Hippocampal formation (tissue), 2 donors: ENCODE results near the gene DAAM1.

Source experiments
- DNase-seq, 2 donors: peaks; one replicate each; lab custom pipeline; 2025; lab: John Stamatoyannopoulos, UW

The DAAM1 gene

GRCh38 chr14:59341858-59342477 is 153.5 kb downstream of the DAAM1 start:
- no peak for DNase-seq

DNA sequence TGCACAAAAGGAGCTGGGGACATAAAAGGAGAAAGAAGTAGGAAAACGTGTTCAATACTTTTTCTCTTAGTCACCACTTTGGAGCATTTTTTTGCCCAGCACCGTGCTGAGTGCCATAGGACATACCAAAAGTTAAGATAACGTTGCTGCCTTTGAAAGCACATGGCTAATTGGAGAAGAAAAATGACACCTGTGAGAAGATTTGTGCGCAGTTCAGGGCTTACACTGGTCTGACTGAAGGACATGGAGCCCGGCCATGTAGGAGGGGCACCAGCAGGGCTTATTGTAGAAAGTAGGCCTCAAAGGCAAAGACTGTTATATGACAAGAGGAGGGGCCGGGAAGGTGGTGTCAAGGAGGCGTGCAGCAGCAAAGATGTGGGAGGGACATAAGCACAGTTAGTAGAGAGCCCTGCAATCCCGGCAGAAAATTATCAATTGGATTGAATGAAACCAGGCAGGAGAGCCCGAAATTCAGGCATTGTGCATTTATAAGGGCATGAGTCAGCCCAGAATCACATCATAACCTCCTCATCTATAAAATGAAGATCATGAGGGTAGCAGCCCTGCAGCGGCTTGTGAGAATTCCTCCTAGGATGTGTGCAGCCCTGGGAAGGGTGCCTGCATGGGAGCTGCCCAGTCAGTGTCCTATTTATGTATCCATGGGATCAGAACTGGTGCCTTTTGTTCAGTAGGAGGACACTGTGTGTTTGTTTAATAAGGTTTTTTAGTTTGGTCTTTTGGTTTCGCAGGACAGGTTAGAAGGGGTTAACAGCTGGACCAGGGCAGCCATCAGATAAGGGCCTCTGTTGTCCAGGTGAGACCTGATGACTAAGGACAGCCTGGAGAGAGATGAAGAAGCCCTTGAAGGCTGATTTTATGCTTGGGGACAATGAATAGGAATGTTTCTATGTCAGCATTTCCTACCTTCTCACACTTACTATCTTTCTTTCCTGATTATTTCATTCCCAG is 154.3 kb downstream of the DAAM1 start:
- no peak for DNase-seq

DNA sequence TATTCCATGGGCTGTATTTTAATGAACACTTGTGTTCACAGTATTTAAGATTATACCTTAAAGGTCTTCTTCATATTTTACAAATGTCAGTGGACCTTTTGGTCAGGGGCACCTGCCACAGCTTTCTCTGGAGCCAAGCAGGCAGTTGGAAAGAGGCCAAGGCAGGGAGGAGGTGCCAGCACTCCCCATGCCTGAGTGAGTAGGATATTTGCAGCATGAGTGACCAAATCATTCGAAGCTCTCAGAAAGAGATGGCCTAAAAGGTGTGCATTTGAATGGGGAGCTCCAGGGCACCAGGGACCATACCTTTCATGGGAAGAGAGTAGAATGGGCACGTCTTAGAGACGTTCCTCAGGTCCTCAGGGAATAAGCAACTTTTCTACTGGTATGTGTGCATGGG is 155.1 kb downstream of the DAAM1 start:
- DNase-seq = no peak

- no peak for DNase-seq
Observed at GRCh38 chr14:59344016-59344415, 155.5 kb downstream of the DAAM1 start.

GRCh38 chr14:59344691-59345455 is 156.4 kb downstream of the DAAM1 start:
- no peak for DNase-seq

DNA sequence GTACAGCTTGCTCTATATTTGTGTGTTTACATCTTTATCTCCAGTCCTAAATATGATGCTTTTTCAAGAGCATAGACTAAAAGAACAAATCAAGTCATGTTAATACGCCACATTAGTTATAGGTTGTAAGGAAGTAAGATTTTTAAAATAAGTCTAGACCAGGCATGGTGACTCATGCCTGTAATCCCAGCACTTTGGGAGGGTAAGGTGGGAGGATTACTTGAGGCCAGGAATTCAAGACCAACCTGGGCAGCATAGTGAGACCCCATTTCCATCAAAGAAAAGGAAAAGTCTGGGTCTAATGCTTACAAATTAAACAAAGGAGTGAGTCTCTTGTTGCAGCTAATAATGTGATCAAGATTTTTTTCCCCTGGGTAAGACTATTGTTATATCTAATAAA is 157.9 kb downstream of the DAAM1 start:
- DNase-seq = no peak

DNA sequence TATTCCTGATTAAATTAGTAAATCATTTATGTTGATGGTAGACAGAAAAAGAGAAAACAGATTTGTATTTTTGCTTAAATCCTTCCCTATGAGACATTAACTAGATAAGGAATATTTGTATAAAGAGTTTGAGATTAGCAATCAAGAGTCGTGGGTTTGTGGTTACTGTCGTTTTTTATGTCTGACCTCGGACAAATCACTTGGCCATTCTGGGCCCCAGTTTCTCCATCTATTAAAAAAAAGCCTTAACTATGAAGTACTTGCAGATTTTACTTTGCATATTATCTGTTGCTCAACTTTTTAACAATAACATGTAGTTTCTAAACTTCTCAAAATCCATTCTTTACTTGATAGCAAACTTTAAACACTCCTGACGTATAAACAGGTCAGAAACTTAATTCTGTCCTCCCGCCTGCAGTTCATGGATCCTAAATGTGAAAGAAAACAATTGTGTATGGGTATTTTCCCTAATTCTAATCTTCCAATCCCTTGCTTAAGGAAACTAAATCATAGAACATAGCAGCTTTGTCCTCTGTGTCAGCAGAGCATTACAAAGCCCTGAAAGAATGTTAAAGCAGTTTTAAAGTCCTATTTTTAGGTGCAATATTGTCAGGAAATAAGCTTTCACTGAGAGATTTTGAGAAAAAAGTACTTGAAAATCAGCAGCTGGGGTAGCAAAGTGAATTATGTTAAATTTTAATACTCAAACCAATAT is 158.5 kb downstream of the DAAM1 start:
- DNase-seq = no peak

DNA sequence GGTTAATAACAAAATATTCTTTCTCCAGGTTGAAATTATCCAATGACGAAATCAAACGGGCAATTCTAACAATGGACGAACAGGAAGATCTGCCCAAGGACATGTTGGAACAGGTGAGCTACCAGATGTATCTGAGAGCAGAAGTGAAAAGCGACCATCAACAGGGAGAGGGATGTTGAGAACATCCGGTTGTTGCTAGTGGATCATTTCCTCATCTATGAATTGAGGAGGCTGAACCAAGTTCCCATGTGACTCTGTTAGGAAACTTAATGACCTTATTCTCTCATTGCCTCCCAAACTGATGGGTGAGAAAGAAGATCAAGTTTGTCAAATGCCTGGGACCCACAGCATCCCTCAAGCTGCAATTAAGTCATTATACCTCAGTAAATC is 159.0 kb downstream of the DAAM1 start:
- DNase-seq = no peak

DNA sequence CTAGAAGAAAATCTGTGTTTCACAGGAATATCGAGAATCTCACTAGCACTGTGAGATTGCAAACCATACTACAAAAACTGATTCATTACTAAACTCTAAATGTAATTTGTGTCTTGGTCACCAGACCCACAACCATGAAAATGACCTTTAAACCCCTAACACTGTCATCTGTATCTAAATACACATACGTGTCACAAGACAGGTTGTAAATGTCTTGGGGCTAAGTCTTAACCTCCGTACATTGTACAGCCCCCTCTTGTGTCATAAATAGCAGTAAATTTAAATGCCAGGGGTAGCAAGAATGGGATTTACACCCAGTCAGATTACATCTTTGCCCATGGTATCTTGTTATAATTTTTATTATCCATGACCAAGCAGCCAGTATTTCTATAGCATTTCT is 159.4 kb downstream of the DAAM1 start:
- no peak for DNase-seq

- DNase-seq = no peak
Observed at GRCh38 chr14:59349258-59349701, 160.8 kb downstream of the DAAM1 start.

DNA sequence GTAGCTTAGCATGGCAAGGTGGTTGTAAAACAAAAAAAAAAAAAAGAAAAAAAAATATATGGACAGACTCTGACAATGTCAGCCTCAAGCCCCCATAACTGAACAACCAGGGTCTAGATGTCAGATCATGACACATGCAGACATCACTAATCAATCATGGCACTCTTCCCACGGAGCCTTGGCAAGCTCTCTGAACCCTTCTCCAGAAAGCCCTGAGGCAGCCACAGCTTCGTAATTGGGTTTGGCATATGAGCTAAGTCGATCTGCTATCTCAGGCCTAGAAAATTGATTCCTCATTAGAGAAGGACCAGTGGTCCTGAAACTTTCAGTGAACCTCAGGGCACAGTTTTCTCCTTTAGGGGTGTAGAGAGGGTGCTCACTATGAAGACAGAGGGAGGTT is 164.5 kb downstream of the DAAM1 start:
- no peak for DNase-seq

GRCh38 chr14:59354666-59355065 is 166.2 kb downstream of the DAAM1 start:
- no peak for DNase-seq

GRCh38 chr14:59355091-59355490 is 166.6 kb downstream of the DAAM1 start:
- DNase-seq = no peak

- no peak for DNase-seq
Observed at GRCh38 chr14:59356312-59356711, 167.8 kb downstream of the DAAM1 start.

GRCh38 chr14:59356767-59357166 is 168.3 kb downstream of the DAAM1 start:
- DNase-seq = no peak

GRCh38 chr14:59358102-59358501 is 169.6 kb downstream of the DAAM1 start:
- no peak for DNase-seq

GRCh38 chr14:59358784-59359183 is 170.3 kb downstream of the DAAM1 start:
- DNase-seq = no peak

- DNase-seq = peak in 1 of 2 donors; percentile 50
Observed at GRCh38 chr14:59359431-59360124, 171.1 kb downstream of the DAAM1 start.

DNA sequence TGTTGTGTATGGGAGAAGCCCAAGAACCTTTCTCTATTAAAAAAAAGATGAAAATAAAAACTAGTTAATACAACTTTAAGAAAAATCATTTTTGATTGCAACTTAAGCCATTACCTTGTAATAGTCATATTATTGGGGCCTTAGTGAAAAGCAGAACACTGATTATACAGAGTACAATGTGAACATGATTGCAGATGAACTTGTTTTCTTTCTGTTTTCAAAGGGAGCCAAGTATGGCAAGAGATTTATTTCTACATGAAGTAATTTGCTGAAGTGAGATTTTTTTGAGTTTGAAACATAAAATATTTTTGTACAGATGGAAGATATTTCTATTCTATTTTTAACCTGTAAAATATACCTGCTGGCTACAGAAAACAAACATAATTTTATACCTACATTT is 171.8 kb downstream of the DAAM1 start:
- DNase-seq = no peak

DNA sequence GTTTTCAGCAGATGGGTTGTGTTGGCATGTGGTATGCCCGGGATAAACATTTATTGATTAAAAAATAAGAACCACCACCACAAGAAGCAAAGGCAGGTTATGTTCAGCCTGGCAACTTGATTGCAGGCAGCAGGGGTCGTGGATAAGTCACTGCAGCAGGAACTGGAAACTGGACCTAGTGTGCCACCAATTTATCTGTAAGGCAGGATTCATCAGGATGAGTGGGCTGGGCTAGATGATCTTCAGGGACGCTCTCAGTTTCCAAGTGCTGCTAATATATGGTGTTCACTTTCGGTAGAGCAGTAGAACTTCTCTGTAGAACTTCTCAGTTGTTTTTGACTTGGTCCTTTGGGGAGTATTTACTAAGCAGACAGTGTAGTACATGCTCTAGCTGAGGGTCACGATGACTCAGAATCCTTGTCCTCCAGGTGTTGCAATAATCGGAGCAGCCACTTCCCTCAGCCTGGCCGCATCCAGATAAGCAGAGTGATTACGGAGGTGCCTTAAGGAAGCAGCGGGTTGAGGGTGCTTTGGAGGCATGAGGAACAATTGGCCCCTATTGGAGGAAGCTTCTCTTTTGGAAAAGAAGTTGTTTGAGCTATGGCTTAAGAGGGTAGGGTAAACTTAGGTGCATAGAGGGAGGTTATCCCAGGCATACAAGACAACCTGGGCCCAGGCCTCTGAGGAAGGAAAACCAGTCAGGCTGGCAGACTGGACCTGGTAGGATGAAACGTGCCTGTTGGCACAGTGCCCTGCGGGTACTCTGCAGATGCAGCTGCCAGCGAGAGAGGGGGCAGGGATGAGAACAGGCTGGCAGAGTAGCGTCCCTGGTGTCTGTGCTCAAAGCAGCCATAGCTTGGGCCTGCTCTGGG is 172.7 kb downstream of the DAAM1 start:
- DNase-seq = peak in 1 of 2 donors; percentile 15
